A172 (cell line): ENCODE results near the gene S100A4. TPM values are rescaled to one million over a fixed set of nuclear protein-coding genes. Genes with fewer than 3 reads are reported as not detected.

Experiments used
- DNase-seq: peaks from one replicate; pipeline ENCODE4 v3.0.0-alpha.2; 2015; ENCODE audit warnings: low spot score
- total RNA-seq: library from RNA; depleted of rRNA; stranded (reverse); fragments of >200 nt; shearing (Covaris generic); gene quantifications from 2 replicates; pipeline ENCODE4 v1.2.3, GENCODE V29; 2014

The S100A4 gene
- total RNA-seq, 1 experiment from 2014 or later = 3,194 TPM

- DNase-seq = no peak
Measured at GRCh38 chr1:153547560-153548551, 2.2 kb upstream of the S100A4 start.

GRCh38 chr1:153546796-153547559 is 1.4 kb upstream of the S100A4 start:
- no peak for DNase-seq

DNA sequence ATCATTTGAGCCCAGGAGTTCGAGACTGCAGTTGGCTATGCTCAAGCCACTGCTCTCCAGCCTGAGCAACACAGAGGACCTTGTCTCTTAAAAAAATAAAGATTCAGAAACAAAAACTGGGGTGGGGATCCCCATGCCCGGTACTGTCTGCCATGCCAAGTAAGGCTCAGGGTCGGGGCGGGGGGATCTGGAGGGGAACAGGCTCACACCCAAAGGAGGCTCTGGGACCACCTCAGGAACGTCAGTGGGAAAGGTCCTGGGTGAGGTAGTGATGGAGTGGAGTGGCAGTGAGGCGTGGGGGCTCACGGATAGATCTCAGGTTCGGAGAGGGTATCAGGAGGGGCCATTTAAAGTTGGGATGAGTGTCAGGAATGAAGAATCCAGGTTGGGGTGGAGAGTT is 765 bp upstream of the S100A4 start:
- no peak for DNase-seq

- DNase-seq = no peak
Measured at GRCh38 chr1:153544453-153545066, 1.0 kb downstream of the S100A4 start.

- DNase-seq = no peak
Measured at GRCh38 chr1:153543736-153544135, 1.9 kb downstream of the S100A4 start.

DNA sequence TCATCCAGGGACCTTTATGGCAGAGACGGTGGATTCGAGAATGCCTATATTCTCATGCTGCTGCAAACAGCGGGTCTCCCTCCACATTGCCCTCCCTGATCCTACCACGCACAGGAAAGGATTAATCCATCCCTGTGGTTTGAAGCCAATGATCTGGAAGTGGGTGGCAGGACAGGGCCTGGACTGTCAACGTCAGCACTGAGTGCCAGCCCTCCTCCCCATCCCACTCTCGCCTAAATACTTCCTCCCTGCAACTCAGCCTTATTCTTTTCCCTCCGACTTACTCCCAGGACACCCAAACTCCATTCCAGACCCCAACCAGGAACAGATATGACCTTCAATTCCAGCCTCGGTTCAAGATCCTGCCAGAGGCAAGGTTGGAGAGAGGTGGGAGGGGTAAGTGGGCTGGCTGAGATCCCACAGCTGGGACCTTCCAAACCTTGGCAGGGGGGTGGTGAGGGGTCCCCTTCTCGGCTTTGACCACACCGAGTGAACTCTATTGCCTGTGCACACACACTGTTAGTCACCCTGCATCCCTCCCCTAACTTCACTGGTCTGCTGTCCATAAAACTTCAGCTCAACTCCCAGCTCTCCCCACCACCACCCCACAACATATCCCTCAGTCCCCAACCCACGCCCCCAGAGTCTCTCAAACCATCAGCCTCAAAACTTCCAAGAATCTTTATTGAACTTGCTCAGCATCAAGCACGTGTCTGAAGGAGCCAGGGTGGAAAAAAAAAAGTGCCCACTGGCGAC is 2.5 kb downstream of the S100A4 start:
- no peak for DNase-seq

DNA sequence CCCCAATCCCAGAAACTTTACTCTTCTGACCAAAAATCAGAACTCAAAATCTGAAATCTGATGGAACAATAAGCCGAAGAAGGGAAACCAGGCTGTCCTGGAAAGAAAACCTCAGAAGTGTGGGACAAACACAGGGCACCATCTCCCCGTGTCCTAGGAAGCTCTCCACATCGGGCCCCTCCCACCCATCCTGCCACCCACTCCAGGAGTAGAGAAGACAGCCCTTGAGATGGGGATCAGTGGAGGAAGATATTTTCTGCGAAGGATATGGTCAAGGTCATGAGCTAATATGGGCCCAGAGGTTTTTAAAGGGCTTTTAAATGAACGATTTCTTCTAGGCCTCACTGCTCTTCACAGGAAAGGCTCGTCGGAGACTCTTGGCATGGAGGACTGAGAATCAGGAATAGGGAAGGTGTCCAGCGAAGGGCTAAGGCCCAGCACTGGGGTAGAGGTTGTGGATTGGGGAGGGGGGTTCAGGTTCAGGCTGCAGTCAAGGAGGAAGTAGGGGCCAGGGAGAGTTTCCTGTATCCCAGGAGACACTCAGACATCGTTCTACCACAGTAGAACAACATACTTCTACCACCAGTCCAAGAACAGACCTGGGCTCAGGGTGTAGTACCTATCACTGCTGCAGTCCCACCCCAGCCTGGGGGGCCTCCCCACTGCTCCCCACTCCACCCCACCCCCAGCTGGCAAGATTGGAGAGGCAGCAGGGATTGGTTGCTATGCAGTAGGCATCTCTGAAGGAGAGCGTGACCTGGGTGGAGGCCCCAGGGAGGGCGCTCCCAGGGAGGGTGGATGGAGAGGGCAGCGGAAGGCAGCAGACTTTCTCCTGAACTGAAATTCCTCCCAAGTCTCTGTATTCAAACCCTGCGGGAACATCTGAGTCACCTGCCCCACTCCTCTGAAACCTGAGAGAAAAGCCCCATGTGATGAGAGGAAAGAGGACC is 3.7 kb downstream of the S100A4 start:
- no peak for DNase-seq

- DNase-seq = peak; percentile 97
Measured at GRCh38 chr1:153540394-153541361, 4.9 kb downstream of the S100A4 start, which contains the start of gene S100A5. Gene S100A5 (minus strand): TSS chr1:153540934. CDS start chr1:153540191, 743 bp downstream.

GRCh38 chr1:153539395-153540093 is 6.1 kb downstream of the S100A4 start:
- DNase-seq = no peak

GRCh38 chr1:153538315-153538821 is 7.2 kb downstream of the S100A4 start:
- no peak for DNase-seq

- no peak for DNase-seq
Measured at GRCh38 chr1:153537376-153537730, 8.3 kb downstream of the S100A4 start.

GRCh38 chr1:153536671-153537375 is 8.8 kb downstream of the S100A4 start:
- DNase-seq = peak; percentile 58

DNA sequence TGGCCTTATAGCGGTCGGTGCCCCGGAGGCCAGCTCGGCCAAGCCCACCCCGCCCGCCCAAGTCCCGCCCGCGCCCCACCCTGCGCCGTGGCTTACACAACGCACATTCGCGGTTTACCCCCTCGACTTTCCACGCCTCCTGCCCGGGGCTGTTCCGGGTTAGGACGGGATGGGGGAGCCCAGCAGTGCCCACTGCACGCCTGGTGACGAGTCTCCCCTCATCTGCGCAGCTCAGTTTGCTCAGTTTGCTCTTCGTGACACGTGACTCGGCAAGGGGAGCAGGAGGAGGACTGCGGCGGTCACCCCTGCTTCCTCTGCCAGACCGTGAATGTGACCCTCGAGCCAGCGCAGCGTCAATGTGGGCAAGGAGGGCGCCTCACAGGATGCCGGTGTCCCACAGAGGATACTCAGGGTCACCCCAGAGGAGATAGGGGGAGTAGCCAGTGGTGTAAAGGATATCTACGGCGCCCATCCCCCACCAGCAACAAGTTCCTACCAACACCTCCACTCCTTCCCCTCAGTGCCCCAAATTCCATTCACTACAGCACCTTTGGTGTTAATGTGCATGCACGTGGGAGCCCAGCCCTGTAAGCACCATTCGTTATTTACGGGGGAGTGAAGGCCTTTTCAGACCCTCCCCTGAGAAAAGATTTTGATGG is 9.5 kb downstream of the S100A4 start:
- DNase-seq = peak; percentile 97

DNA sequence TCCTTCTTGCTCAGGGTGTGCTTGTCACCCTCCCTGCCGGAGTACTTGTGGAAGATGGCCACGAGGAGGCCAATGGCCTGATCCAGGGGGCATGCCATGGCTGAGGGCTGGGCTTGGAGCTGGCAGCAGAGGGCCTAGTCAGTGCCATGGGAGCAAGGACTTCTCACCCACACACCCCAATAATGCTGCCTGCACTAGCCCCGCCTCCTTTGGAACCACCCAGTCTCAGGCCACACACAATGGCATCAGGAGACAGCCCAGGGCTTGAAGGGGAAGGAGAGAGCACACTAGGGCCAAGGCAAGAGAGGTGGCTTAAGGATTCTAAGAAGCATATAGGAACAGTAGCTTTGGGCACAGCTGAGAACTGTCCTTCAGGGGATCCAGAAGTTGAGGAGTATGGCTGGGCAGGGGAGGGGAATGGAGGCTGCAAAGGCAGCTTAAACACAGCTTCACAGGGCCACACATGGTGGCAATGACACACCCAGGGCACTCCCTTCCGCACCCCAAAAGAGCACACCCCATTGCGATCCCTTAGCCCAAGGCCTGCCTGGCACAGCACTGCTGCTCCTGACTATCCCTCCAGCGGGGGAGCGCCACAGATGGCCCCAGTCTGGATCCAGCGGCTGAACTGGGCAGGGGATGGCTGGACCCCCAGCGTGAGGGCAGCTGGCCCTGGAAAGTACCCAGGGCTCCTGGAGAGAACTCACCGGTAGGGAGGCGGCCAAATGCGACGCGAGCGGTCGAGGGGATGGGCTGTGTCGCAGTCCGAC is 10.2 kb downstream of the S100A4 start, which contains the start of gene S100A6:
Gene S100A6 (minus strand): TSS at position 750 of the 770 bp plus-strand sequence. CDS start 652 bp downstream, at position 98.
- DNase-seq = peak; percentile 89

GRCh38 chr1:153534925-153535241 is 10.7 kb downstream of the S100A4 start:
- no peak for DNase-seq

GRCh38 chr1:153534226-153534924 is 11.2 kb downstream of the S100A4 start:
- DNase-seq = peak; percentile 74
